HCT116 (cell line): ENCODE data around the gene PTDSS2. TPM values are rescaled to one million over a fixed set of nuclear protein-coding genes. Genes with fewer than 3 reads are reported as not detected.

Experiments used
- ATAC-seq: fragments of 200-7000 bp; cut with Tn5 transposase; 2 replicates; pipeline ENCODE4 v1.9.1; 2020; ENCODE audit warnings: mild to moderate bottlenecking, moderate library complexity
- BruUV-seq: library from RNA; stranded (reverse); fragments of 400-500 nt; replicated peaks from 2 replicates; lab custom pipeline; 2021; lab: Mats Ljungman, UMichigan
- CTCF ChIA-PET: fragments of 300-600 bp; sonication (Branson Sonifier 250); formaldehyde crosslinking; loops from one replicate; lab custom pipeline; 2021; ENCODE audit warnings: antibody characterized with exemption; lab: Charles Lee
- POLR2A ChIA-PET: fragments of 300-600, 350-600 bp; sonication (Branson Sonifier 250); formaldehyde crosslinking; loops from one replicate; lab custom pipeline; 2021; ENCODE audit warnings: antibody characterized with exemption; lab: Charles Lee
- RAD21 ChIA-PET, 2 experiments: fragments of 300-600 bp; sonication (Branson Sonifier 250); formaldehyde crosslinking; loops; one replicate each; lab custom pipeline; 2023; ENCODE audit warnings: low total read pairs in 2 of 2; ENCODE audit not compliant: uncharacterized antibody in 2 of 2, unreplicated experiment in 2 of 2, low non-redundant PET in 1 of 2; lab: Charles Lee
- DNase-seq: peaks from one replicate; pipeline ENCODE4 v3.0.0-alpha.2; 2010; ENCODE audit warnings: low read depth, low spot score
- H2AFZ ChIP-seq: fragments of 200-600 bp; shearing (Covaris generic), sonication (generic); 2 replicates; pipeline ENCODE4 v1.6.1; 2017; ENCODE audit warnings: low read depth, mixed run types, mixed read lengths, antibody characterized with exemption, low read length; ENCODE audit not compliant: poor library complexity, severe bottlenecking
- H3K27ac ChIP-seq: 2 replicates; pipeline ENCODE4 v1.5.1; 2012; ENCODE audit warnings: low read depth, low read length
- H3K27me3 ChIP-seq: fragments of 200-600 bp; sonication (generic); 2 replicates; pipeline ENCODE4 v1.6.1; 2016; ENCODE audit warnings: mixed run types, low read length, mixed read lengths; ENCODE audit not compliant: insufficient read depth
- H3K36me3 ChIP-seq, 2 experiments: fragments of 200-500 bp in 1 of 2; fragments of 200-600 bp in 1 of 2; sonication (Bioruptor generic) in 1 of 2; sonication (generic) in 1 of 2; 2 replicates each; pipeline versions ENCODE4 v1.5.1 to v1.6.1; 2014 to 2016; ENCODE audit warnings: low read length in 2 of 2, inconsistent platforms in 1 of 2, mixed read lengths in 1 of 2, mixed run types in 1 of 2; ENCODE audit not compliant: insufficient read depth in 2 of 2, control insufficient read depth in 1 of 2
- H3K4me1 ChIP-seq, 2 experiments: fragments of 200-600 bp in 1 of 2; sonication (generic) in 1 of 2; 2 replicates each; pipeline versions ENCODE4 v1.5.1 to v1.6.1; 2012 to 2017; ENCODE audit warnings: low read length in 2 of 2, inconsistent platforms in 1 of 2, mild to moderate bottlenecking in 1 of 2, mixed read lengths in 1 of 2, mixed run types in 1 of 2, moderate library complexity in 1 of 2; ENCODE audit not compliant: insufficient read depth in 2 of 2, control insufficient read depth in 1 of 2
- H3K4me2 ChIP-seq: fragments of 200-600 bp; sonication (generic); 2 replicates; pipeline ENCODE4 v1.6.1; 2017; ENCODE audit warnings: mixed run types, low read length, mixed read lengths
- H3K4me3 ChIP-seq, 2 experiments: fragments of 200-600 bp in 1 of 2; sonication (generic) in 1 of 2; replicated peaks in 1 of 2; 2 replicates each; pipeline ENCODE4 v1.5.1; 2011 to 2016; ENCODE audit warnings: low read length in 2 of 2, control low read depth in 1 of 2, low read depth in 1 of 2, mild to moderate bottlenecking in 1 of 2, mixed read lengths in 1 of 2, mixed run types in 1 of 2
- H3K79me2 ChIP-seq: fragments of 200-600 bp; sonication (generic); 2 replicates; pipeline ENCODE4 v1.6.1; 2017; ENCODE audit warnings: mild to moderate bottlenecking, mixed run types, low read length, moderate library complexity, mixed read lengths; ENCODE audit not compliant: insufficient read depth
- H3K9ac ChIP-seq: fragments of 200-600 bp; sonication (generic); 2 replicates; pipeline ENCODE4 v1.6.1; 2016; ENCODE audit warnings: low read length, mixed read lengths
- H3K9me2 ChIP-seq: fragments of 200-600 bp; sonication (generic), shearing (Covaris generic); 2 replicates; pipeline ENCODE4 v1.6.1; 2017; ENCODE audit warnings: mixed run types, mild to moderate bottlenecking, moderate library complexity; ENCODE audit not compliant: insufficient read depth
- H3K9me3 ChIP-seq, 2 experiments: fragments of 200-500 bp in 1 of 2; fragments of 200-600 bp in 1 of 2; sonication (Bioruptor generic) in 1 of 2; sonication (generic) in 1 of 2; 2 replicates each; pipeline ENCODE4 v1.6.1; 2014 to 2017; ENCODE audit warnings: low read length in 2 of 2, mixed read lengths in 2 of 2, inconsistent platforms in 1 of 2, low read depth in 1 of 2, mild to moderate bottlenecking in 1 of 2, mixed run types in 1 of 2, moderate library complexity in 1 of 2; ENCODE audit not compliant: control insufficient read depth in 1 of 2, insufficient read depth in 1 of 2
- H4K20me1 ChIP-seq: fragments of 200-600 bp; sonication (generic), shearing (Covaris generic); 2 replicates; pipeline ENCODE4 v1.6.1; 2017; ENCODE audit warnings: mixed run types, mild to moderate bottlenecking, moderate library complexity; ENCODE audit not compliant: insufficient read depth
- EZH2phosphoT487 ChIP-seq: fragments of 200-600 bp; IDR thresholded peaks from 2 replicates; pipeline ENCODE4 v1.6.1; 2018; ENCODE audit warnings: antibody characterized with exemption, borderline replicate concordance
- POLR2A ChIP-seq: IDR thresholded peaks from 2 replicates; pipeline ENCODE4 v1.7.0; 2011; ENCODE audit warnings: borderline replicate concordance; ENCODE audit not compliant: insufficient read depth, insufficient read length; ENCODE audit errors: extremely low read depth
- YY1 ChIP-seq: IDR thresholded peaks from 2 replicates; pipeline ENCODE4 v1.6.1; 2011; ENCODE audit warnings: low read length, low read depth, moderate library complexity, mild to moderate bottlenecking; ENCODE audit not compliant: insufficient replicate concordance; ENCODE audit errors: extremely low read depth
- ZBTB33 ChIP-seq: IDR thresholded peaks from 2 replicates; pipeline ENCODE4 v1.6.1; 2011; ENCODE audit warnings: mild to moderate bottlenecking, low read length, moderate library complexity; ENCODE audit not compliant: insufficient replicate concordance; ENCODE audit errors: extremely low read depth
- ZNF274 ChIP-seq: fragments of 200-500 bp; sonication (Bioruptor generic); IDR thresholded peaks from 2 replicates; pipeline ENCODE4 v1.6.1; 2014; ENCODE audit warnings: mild to moderate bottlenecking, low read depth, low read length, inconsistent platforms
- intact Hi-C: fragments of 100-400 bp; cut with micrococcal nuclease; formaldehyde crosslinking; loops from 2 replicates; pipeline ENCODE4 v1.10.0; 2022
- total RNA-seq: library from RNA; stranded (reverse); gene quantifications from one replicate; pipeline ENCODE4 v1.2.1, GENCODE V29; 2021; ENCODE audit not compliant: unreplicated experiment

Gene PTDSS2
- total RNA-seq, 1 experiment from 2014 or later, result 40.1 TPM

- DNase-seq (no peak), ATAC-seq (peak; percentile 16)
- H3K9ac ChIP-seq, result no peak overlapping the region
- ChIA-PET POLR2A (no interaction called here), CTCF (no interaction called here), RAD21 (no interaction called here)
- no peak overlapping the region for H3K4me2 ChIP-seq
- H3K4me3 ChIP-seq, result no peak overlapping the region
- BruUV-seq, result no TSS peak
- intact Hi-C loops, result no loop called here
- H3K9me3 ChIP-seq, result no peaks in the 10 kb centered on the region
- no peaks in the 10 kb centered on the region for H3K9me2 ChIP-seq
- H3K79me2 ChIP-seq, result peaks cover 17% of the 10 kb centered on the region; the same call in 1 of the 2 replicates
- peaks cover 0 to 26% of the 10 kb centered on the region in 2 experiments; a peak in 2 of 4 replicates for H3K36me3 ChIP-seq
- no peak overlapping the region for H2AFZ ChIP-seq
- no peak overlapping the region for H3K27ac ChIP-seq
- H3K4me1 ChIP-seq, result peaks cover 4% of the 10 kb centered on the region in 2 experiments; a peak in 3 of 4 replicates
- TF ChIP-seq YY1 (no peak), ZBTB33 (no peak), EZH2phosphoT487 (no peak), ZNF274 (no peak), POLR2A (no peak)
- H3K27me3 ChIP-seq, result no peaks in the 10 kb centered on the region
- H4K20me1 ChIP-seq, result no peaks in the 10 kb centered on the region
Observed at GRCh38 chr11:528815-529727, 79.0 kb downstream of the PTDSS2 start.
